HG02642 (cell line): ENCODE results near the gene PDE6C.
A peak's percentile ranks its signal among the peaks of the same experiment; 100 is the strongest.
"Not testable (repeated sequence)": the region's sequence is repeated elsewhere in the genome, so short reads cannot be mapped to it uniquely, and the experiment has no call there.

Source experiments
- ATAC-seq: cut with Tn5 transposase; IDR thresholded peaks from one replicate; pipeline ENCODE4 v1.9.1; 2021; ENCODE audit warnings: mild to moderate bottlenecking; ENCODE audit not compliant: unreplicated experiment, poor library complexity

Gene PDE6C

GRCh38 chr10:93696582-93696981 lies 84.2 kb downstream of the PDE6C start:
- ATAC-seq = not testable (repeated sequence)

GRCh38 chr10:93697207-93697606 lies 84.9 kb downstream of the PDE6C start:
- no peak for ATAC-seq

- peak; percentile 11 for ATAC-seq
These were observed 89.5 kb downstream of the PDE6C start for GRCh38 chr10:93701866-93702209.

GRCh38 chr10:93702210-93703001 lies 90.1 kb downstream of the PDE6C start, which contains the start of gene FRA10AC1:
Gene FRA10AC1, minus strand, starts transcription at chr10:93702592. Its CDS starts 2,486 bp downstream, at chr10:93700106.
- peak; percentile 89 for ATAC-seq

- ATAC-seq = peak; percentile 5
These were observed 90.7 kb downstream of the PDE6C start for GRCh38 chr10:93703066-93703465.

GRCh38 chr10:93703841-93704240 lies 91.5 kb downstream of the PDE6C start:
- ATAC-seq = no peak

- ATAC-seq = no peak
These were observed 92.1 kb downstream of the PDE6C start for GRCh38 chr10:93704451-93704850.

GRCh38 chr10:93707623-93708022 lies 95.3 kb downstream of the PDE6C start:
- no peak for ATAC-seq

GRCh38 chr10:93710333-93710909 lies 98.1 kb downstream of the PDE6C start:
- ATAC-seq = no peak

- ATAC-seq = no peak
These were observed 99.6 kb downstream of the PDE6C start for GRCh38 chr10:93711891-93712290.

GRCh38 chr10:93712593-93712992 lies 100.3 kb downstream of the PDE6C start:
- ATAC-seq = no peak

GRCh38 chr10:93715345-93715744 lies 103.0 kb downstream of the PDE6C start:
- peak; percentile 87 for ATAC-seq
